ENCODE measurements around the gene TMEM95.
"Not testable (repeated sequence)": the region's sequence is repeated elsewhere in the genome, so short reads cannot be mapped to it uniquely, and the experiment has no call there.

Gene TMEM95

GRCh38 chr17:7324438-7324779 is 30.5 kb upstream of the TMEM95 start:
- no peak for DNase-seq

- DNase-seq, result no peak
Observed at GRCh38 chr17:7325031-7325528, 29.9 kb upstream of the TMEM95 start.

GRCh38 chr17:7326186-7326585 is 28.8 kb upstream of the TMEM95 start:
- DNase-seq, result no peak

- no peak for DNase-seq
Observed at GRCh38 chr17:7327056-7327455, 27.9 kb upstream of the TMEM95 start.

GRCh38 chr17:7327501-7327900 is 27.5 kb upstream of the TMEM95 start:
- no peak for DNase-seq

GRCh38 chr17:7328009-7328408 is 26.9 kb upstream of the TMEM95 start:
- DNase-seq, result no peak

- DNase-seq, result no peak
Observed at GRCh38 chr17:7328840-7329373, 26.0 kb upstream of the TMEM95 start, which contains the start of gene NEURL4. Gene NEURL4 (minus strand): TSS chr17:7329335. CDS start chr17:7329312, 23 bp downstream.

- DNase-seq, result peak; percentile 98
Observed at GRCh38 chr17:7329374-7329996, 25.5 kb upstream of the TMEM95 start.

- DNase-seq, result peak; percentile 94
Observed at GRCh38 chr17:7329997-7330637, 24.8 kb upstream of the TMEM95 start.

- no peak for DNase-seq
Observed at GRCh38 chr17:7330638-7331015, 24.3 kb upstream of the TMEM95 start.

- DNase-seq, result no peak
Observed at GRCh38 chr17:7332111-7332510, 22.8 kb upstream of the TMEM95 start.

GRCh38 chr17:7332600-7333069 is 22.3 kb upstream of the TMEM95 start:
- DNase-seq, result not testable (repeated sequence)

GRCh38 chr17:7334938-7335538 is 19.9 kb upstream of the TMEM95 start:
- no peak for DNase-seq

- not testable (repeated sequence) for DNase-seq
Observed at GRCh38 chr17:7335765-7336164, 19.2 kb upstream of the TMEM95 start.

- DNase-seq, result peak; percentile 92
Observed at GRCh38 chr17:7336240-7337175, 18.4 kb upstream of the TMEM95 start, which contains the start of gene ACAP1. Gene ACAP1 (plus strand): TSS chr17:7336529. CDS start chr17:7336735, 206 bp downstream.

- not testable (repeated sequence) for DNase-seq
Observed at GRCh38 chr17:7337600-7337999, 17.4 kb upstream of the TMEM95 start.

- no peak for DNase-seq
Observed at GRCh38 chr17:7340179-7340578, 14.8 kb upstream of the TMEM95 start.

GRCh38 chr17:7341842-7342241 is 13.1 kb upstream of the TMEM95 start:
- DNase-seq, result no peak

- DNase-seq, result no peak
Observed at GRCh38 chr17:7343250-7343649, 11.7 kb upstream of the TMEM95 start.

- no peak for DNase-seq
Observed at GRCh38 chr17:7346761-7347614, 8.0 kb upstream of the TMEM95 start.

- DNase-seq, result no peak
Observed at GRCh38 chr17:7347630-7348477, 7.1 kb upstream of the TMEM95 start.

Measured in activated CD8-positive, alpha-beta memory T cell treated with anti-CD3 and anti-CD28 coated beads for 24 hours (primary cell).